H1 (cell line): ENCODE data around the gene DSC3. TPM values are rescaled to one million over a fixed set of nuclear protein-coding genes. Genes with fewer than 3 reads are reported as not detected.

Experiments
- CTCF ChIA-PET: fragments of 300-600 bp; sonication (Branson Sonifier 250); formaldehyde crosslinking; loops from one replicate; lab custom pipeline; 2021; ENCODE audit not compliant: partially characterized antibody; lab: Charles Lee
- POLR2A ChIA-PET: fragments of 300-600 bp; sonication (Branson Sonifier 250); formaldehyde crosslinking; loops from one replicate; lab custom pipeline; 2021; ENCODE audit warnings: inconsistent platforms; ENCODE audit not compliant: partially characterized antibody; lab: Charles Lee
- DNase-seq, 2 experiments: peaks; one replicate each; pipeline versions ENCODE4 v3.0.0 to v3.0.0-alpha.2; 2010 to 2022; ENCODE audit warnings: low spot score in 2 of 2, low read depth in 1 of 2, mixed read lengths in 1 of 2
- FAIRE-seq: peaks from 2 replicates; lab custom pipeline; 2011; peaks lifted over from hg19 to GRCh38; lab: Jason Lieb, UNC
- H2AFZ ChIP-seq: 2 replicates; pipeline ENCODE4 v1.8.1; 2012; ENCODE audit warnings: low read length, inconsistent platforms
- H2AK5ac ChIP-seq: 2 replicates; pipeline ENCODE4 v1.6.1; 2013; ENCODE audit warnings: low read depth, low read length
- H2BK120ac ChIP-seq: replicated peaks from 2 replicates; pipeline ENCODE3; 2013; ENCODE audit warnings: low read depth, low read length, inconsistent platforms
- H2BK12ac ChIP-seq: 2 replicates; pipeline ENCODE4 v1.6.1; 2013; ENCODE audit warnings: low read depth, low read length
- H2BK15ac ChIP-seq: 2 replicates; pipeline ENCODE4 v1.6.1; 2013; ENCODE audit warnings: low read length
- H2BK20ac ChIP-seq: 2 replicates; pipeline ENCODE4 v1.6.1; 2013; ENCODE audit warnings: low read length
- H2BK5ac ChIP-seq: 2 replicates; pipeline ENCODE4 v1.6.1; 2013; ENCODE audit warnings: low read depth, low read length
- H3K14ac ChIP-seq: 2 replicates; pipeline ENCODE4 v1.6.1; 2013; ENCODE audit warnings: inconsistent platforms; ENCODE audit not compliant: insufficient read length
- H3K18ac ChIP-seq: 2 replicates; pipeline ENCODE4 v1.6.1; 2013; ENCODE audit warnings: low read length; ENCODE audit errors: extremely low read depth
- H3K23ac ChIP-seq: 2 replicates; pipeline ENCODE4 v1.6.1; 2013; ENCODE audit warnings: inconsistent platforms; ENCODE audit not compliant: insufficient read length
- H3K23me2 ChIP-seq: 2 replicates; pipeline ENCODE4 v1.6.1; 2013; ENCODE audit warnings: low read depth, low read length
- H3K27ac ChIP-seq: 2 replicates; pipeline ENCODE4 v1.6.1; 2011; ENCODE audit warnings: low read depth, low read length, inconsistent platforms
- H3K27me3 ChIP-seq, 4 experiments: replicated peaks in 1 of 4; 1 replicate in 1 of 4; 2 replicates in 3 of 4; pipeline versions ENCODE4 v1.6.1 to v1.8.1; 2011 to 2013; ENCODE audit warnings: low read length in 3 of 4, mild to moderate bottlenecking in 3 of 4, inconsistent platforms in 2 of 4, mixed read lengths in 2 of 4, moderate library complexity in 1 of 4; ENCODE audit not compliant: control insufficient read depth in 3 of 4, insufficient read depth in 3 of 4; ENCODE audit errors: extremely low read depth in 1 of 4
- H3K36me3 ChIP-seq, 4 experiments: 2 replicates each; pipeline versions ENCODE4 v1.6.1 to v1.8.1; 2011 to 2013; ENCODE audit warnings: mild to moderate bottlenecking in 4 of 4, low read length in 3 of 4, moderate library complexity in 2 of 4, control low read depth in 1 of 4, inconsistent platforms in 1 of 4; ENCODE audit not compliant: insufficient read depth in 4 of 4, control insufficient read depth in 2 of 4
- H3K4ac ChIP-seq: replicated peaks from 2 replicates; pipeline ENCODE3; 2013; ENCODE audit warnings: low read length, low read depth, mixed read lengths, inconsistent platforms; ENCODE audit not compliant: insufficient read length
- H3K4me1 ChIP-seq, 4 experiments: replicated peaks in 1 of 4; 1 replicate in 1 of 4; 2 replicates in 3 of 4; pipeline versions ENCODE4 v1.6.1 to v1.8.1; 2011 to 2013; ENCODE audit warnings: low read length in 3 of 4, inconsistent platforms in 2 of 4, mixed read lengths in 1 of 4; ENCODE audit not compliant: insufficient read depth in 4 of 4, control insufficient read depth in 3 of 4
- H3K4me2 ChIP-seq, 2 experiments: 2 replicates each; pipeline versions ENCODE4 v1.6.1 to v1.8.1; 2011 to 2013; ENCODE audit warnings: low read depth in 2 of 2, low read length in 2 of 2, control low read depth in 1 of 2, inconsistent platforms in 1 of 2, mild to moderate bottlenecking in 1 of 2; ENCODE audit not compliant: insufficient read depth in 1 of 2
- H3K4me3 ChIP-seq, 4 experiments: fragments of 200-600, 300-600 bp in 1 of 4; sonication (generic), shearing (Covaris generic), sonication (Bioruptor Twin) in 1 of 4; 2 replicates each; pipeline versions ENCODE4 v1.5.1 to v1.8.1; 2011 to 2016; ENCODE audit warnings: low read length in 4 of 4, low read depth in 3 of 4, control low read depth in 2 of 4, inconsistent platforms in 2 of 4, mild to moderate bottlenecking in 2 of 4, mixed read lengths in 1 of 4, moderate library complexity in 1 of 4; ENCODE audit not compliant: insufficient read depth in 2 of 4; ENCODE audit errors: extremely low read depth in 1 of 4
- H3K56ac ChIP-seq: replicated peaks from 2 replicates; pipeline ENCODE3; 2013; ENCODE audit warnings: low read depth, mild to moderate bottlenecking, mixed read lengths, low read length, inconsistent platforms; ENCODE audit not compliant: insufficient read length
- H3K79me1 ChIP-seq: 2 replicates; pipeline ENCODE4 v1.6.1; 2013; ENCODE audit warnings: low read depth, low read length, control low read depth
- H3K79me2 ChIP-seq, 2 experiments: 2 replicates each; pipeline versions ENCODE4 v1.6.1 to v1.8.1; 2012 to 2013; ENCODE audit warnings: low read length in 2 of 2, mild to moderate bottlenecking in 2 of 2, inconsistent platforms in 1 of 2; ENCODE audit not compliant: insufficient read depth in 2 of 2, control insufficient read depth in 1 of 2
- H3K9ac ChIP-seq, 4 experiments: replicated peaks in 1 of 4; 1 replicate in 1 of 4; 2 replicates in 3 of 4; pipeline versions ENCODE4 v1.6.1 to v1.8.1; 2011 to 2013; ENCODE audit warnings: low read depth in 3 of 4, low read length in 3 of 4, control low read depth in 2 of 4, mild to moderate bottlenecking in 2 of 4, moderate library complexity in 2 of 4, inconsistent platforms in 1 of 4; ENCODE audit errors: extremely low read depth in 1 of 4
- H3K9me3 ChIP-seq, 2 experiments: 2 replicates each; pipeline versions ENCODE4 v1.6.1 to v1.8.1; 2012 to 2013; ENCODE audit warnings: mild to moderate bottlenecking in 2 of 2, moderate library complexity in 2 of 2, control low read depth in 1 of 2, inconsistent platforms in 1 of 2, low read depth in 1 of 2, low read length in 1 of 2, mixed read lengths in 1 of 2; ENCODE audit not compliant: insufficient read depth in 2 of 2
- H4K20me1 ChIP-seq, 2 experiments: replicated peaks in 1 of 2; 2 replicates each; pipeline versions ENCODE3 to v1.8.1; 2011 to 2013; ENCODE audit warnings: inconsistent platforms in 2 of 2, low read length in 2 of 2, mild to moderate bottlenecking in 1 of 2; ENCODE audit not compliant: insufficient read depth in 2 of 2, control insufficient read depth in 1 of 2
- H4K5ac ChIP-seq: 2 replicates; pipeline ENCODE4 v1.6.1; 2013; ENCODE audit warnings: low read length, low read depth, mixed read lengths, inconsistent platforms; ENCODE audit not compliant: insufficient read length
- H4K8ac ChIP-seq: 2 replicates; pipeline ENCODE4 v1.8.0; 2013; ENCODE audit warnings: mild to moderate bottlenecking, moderate library complexity, low read length, inconsistent platforms; ENCODE audit not compliant: insufficient read depth; ENCODE audit errors: extremely low read depth
- H4K91ac ChIP-seq: replicated peaks from 2 replicates; pipeline ENCODE3; 2013; ENCODE audit warnings: low read length, mixed read lengths, inconsistent platforms; ENCODE audit not compliant: insufficient read length
- BRCA1 ChIP-seq: IDR thresholded peaks from 2 replicates; pipeline ENCODE4 v1.6.1; 2012; ENCODE audit warnings: low read depth, low read length, improper control_type of control experiment
- EP300 ChIP-seq, 2 experiments: IDR thresholded peaks; 1 replicate in 1 of 2; 2 replicates in 1 of 2; pipeline ENCODE4 v1.6.1; 2011 to 2012; ENCODE audit warnings: low read depth in 2 of 2, low read length in 2 of 2, mild to moderate bottlenecking in 2 of 2, borderline replicate concordance in 1 of 2, inconsistent platforms in 1 of 2, moderate library complexity in 1 of 2
- NANOG ChIP-seq: IDR thresholded peaks from 2 replicates; pipeline ENCODE4 v1.6.1; 2011; ENCODE audit warnings: low read length, low read depth, mild to moderate bottlenecking, inconsistent platforms; ENCODE audit not compliant: insufficient read depth, poor library complexity, severe bottlenecking
- RBBP5 ChIP-seq: IDR thresholded peaks from 2 replicates; pipeline ENCODE4 v1.7.1; 2012; ENCODE audit warnings: low read depth, mild to moderate bottlenecking, inconsistent platforms, low read length, moderate library complexity, borderline replicate concordance
- SIRT6 ChIP-seq: IDR thresholded peaks from one replicate; pipeline ENCODE4 v1.7.1; 2012; ENCODE audit warnings: low read length, inconsistent platforms
- TCF12 ChIP-seq: IDR thresholded peaks from 2 replicates; pipeline ENCODE4 v1.6.1; 2011; ENCODE audit warnings: low read depth, mild to moderate bottlenecking, low read length
- USF2 ChIP-seq: IDR thresholded peaks from 2 replicates; pipeline ENCODE4 v1.6.1; 2011; ENCODE audit warnings: low read length, improper control_type of control experiment
- WGBS, 2 experiments: shearing (Covaris generic) in 1 of 2; methylation state at CpG; one replicate each; pipeline versions ENCODE4 v1.1.6 to v1.1.7; 2013 to 2015; ENCODE audit warnings: low lambda C conversion rate in 2 of 2, mixed read lengths in 2 of 2, inconsistent platforms in 1 of 2, low coverage in 1 of 2, missing lambda C conversion rate in 1 of 2; ENCODE audit not compliant: insufficient replicate concordance in 2 of 2, insufficient coverage in 1 of 2, insufficient read length in 1 of 2; ENCODE audit errors: extremely low coverage in 1 of 2, missing lambda C conversion rate in 1 of 2; 5-methylcytosine and 5-hydroxymethylcytosine counted together
- polyA plus RNA-seq, 7 experiments: library from polyadenylated mRNA; depleted of rRNA in 3 of 7; stranded (reverse) in 5 of 7; unstranded in 2 of 7; fragments of >200 nt in 5 of 7; fragments of 200-250 nt in 2 of 7; gene quantifications; 1 replicate in 5 of 7; 2 replicates in 1 of 7; 4 replicates in 1 of 7; pipeline versions ENCODE4 v1.2.1 to v1.2.3, GENCODE V29; 2011 to 2013; ENCODE audit warnings: missing spikeins in 2 of 7, mixed read lengths in 2 of 7
- total RNA-seq: library from RNA; stranded (reverse); fragmentation: NEBNext Ultra II Directional; extraction: Animal tissue kit (Norgen Biotek cat#: 25700); gene quantifications from 2 replicates; pipeline ENCODE4 v1.2.1, GENCODE V29; 2021

The DSC3 gene
- total and polyA plus RNA-seq, 2 of the 8 experiments (the other 6 are each of a cell fraction or from before 2014, with no cell fraction given), result 0.70 to 3.7 TPM

DNA sequence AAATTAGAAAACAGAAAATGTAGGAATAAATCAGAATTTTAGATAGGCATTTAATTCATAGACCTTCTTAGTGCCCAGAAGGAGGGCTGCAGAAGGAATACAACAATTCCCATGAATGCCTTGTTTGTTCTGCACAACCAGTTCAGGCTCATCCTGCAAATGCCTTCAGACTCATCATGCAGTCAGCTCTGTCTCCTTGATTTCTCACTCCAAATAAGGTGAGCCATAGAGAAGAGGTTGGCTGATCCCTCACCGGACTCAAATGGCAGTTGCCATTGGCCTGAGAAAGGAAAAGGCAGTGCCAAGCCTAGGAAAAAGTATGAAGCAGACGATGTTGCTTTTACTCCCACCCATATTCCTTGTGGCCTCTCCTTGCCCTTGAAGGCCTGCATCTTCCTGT is 50.3 kb downstream of the DSC3 start:
- no peaks in the 10 kb centered on the region for H3K23me2 ChIP-seq
- no peak overlapping the region for H3K23ac ChIP-seq
- CTCF ChIA-PET, result interaction anchor here (0.7 kb wide), 1 partner anchor 520 kb away, joined by 3 read pairs; no protein-coding TSS in a partner anchor
- H2BK20ac ChIP-seq, result no peak overlapping the region
- H3K4me2 ChIP-seq, result no peak overlapping the region
- no peak overlapping the region for H3K4ac ChIP-seq
- H3K79me2 ChIP-seq, result no peaks in the 10 kb centered on the region
- no peak overlapping the region for H3K27ac ChIP-seq
- H4K91ac ChIP-seq, result no peak overlapping the region
- TF ChIP-seq USF2 (no peak), BRCA1 (no peak), NANOG (no peak), EP300 (IDR thresholded peaks at IDR 0.05; ENCODE audit: borderline replicate concordance in 1 of 2, low read depth in 2 of 2, low read length in 2 of 2) (no peak), SIRT6 (no peak), TCF12 (no peak), RBBP5 (no peak)
- no peak overlapping the region for H4K8ac ChIP-seq
- no peaks in the 10 kb centered on the region for H3K9me3 ChIP-seq
- FAIRE-seq (no peak), DNase-seq (no peak)
- no peak overlapping the region for H3K18ac ChIP-seq
- H4K20me1 ChIP-seq, result no peaks in the 10 kb centered on the region
- H3K4me3 ChIP-seq, result no peak overlapping the region
- H3K4me1 ChIP-seq, result no peaks in the 10 kb centered on the region
- no peak overlapping the region for H2AK5ac ChIP-seq
- no peak overlapping the region for H2BK12ac ChIP-seq
- H2BK120ac ChIP-seq, result no peak overlapping the region
- no peak overlapping the region for H4K5ac ChIP-seq
- no peak overlapping the region for H3K9ac ChIP-seq
- no peak overlapping the region for H2BK15ac ChIP-seq
- H2BK5ac ChIP-seq, result no peak overlapping the region
- H3K14ac ChIP-seq, result no peak overlapping the region
- H2AFZ ChIP-seq, result no peak overlapping the region
- POLR2A ChIA-PET, result no interaction called here
- H3K27me3 ChIP-seq, result peaks cover 0 to 1% (median 0%) of the 10 kb centered on the region in 4 experiments; a peak in 1 of 7 replicates
- WGBS, 2 experiments, result 81% methylated on average over 2 of the region's 2 CpGs; no CpG with 5 or more reads in 1 of the 2 experiments
- no peak overlapping the region for H3K56ac ChIP-seq
- no peaks in the 10 kb centered on the region for H3K79me1 ChIP-seq
- no peaks in the 10 kb centered on the region for H3K36me3 ChIP-seq
